GM23338 (cell line): ENCODE data around the gene XPNPEP3. TPM values are rescaled to one million over a fixed set of nuclear protein-coding genes. Genes with fewer than 3 reads are reported as not detected.

Source experiments
- ATAC-seq: fragments of 200-7000 bp; cut with Tn5 transposase; 3 replicates; pipeline ENCODE4 v1.9.1; 2020
- DNase-seq: peaks from one replicate; pipeline ENCODE4 v3.0.0-alpha.2; 2015; ENCODE audit warnings: low spot score
- H2AFZ ChIP-seq: fragments of 200-600 bp; sonication (generic); 2 replicates; pipeline ENCODE4 v1.8.0; 2016; ENCODE audit warnings: antibody characterized with exemption, mild to moderate bottlenecking, moderate library complexity
- H3F3A ChIP-seq: fragments of 200-600 bp; sonication (generic); replicated peaks from 2 replicates; pipeline ENCODE4 v1.8.0; 2017; ENCODE audit warnings: antibody characterized with exemption, mixed run types, low read depth
- H3K27ac ChIP-seq: fragments of 200-600 bp; sonication (generic); 2 replicates; pipeline ENCODE4 v1.6.1; 2016; ENCODE audit warnings: low read depth
- H3K27me3 ChIP-seq: fragments of 200-600 bp; sonication (generic); 2 replicates; pipeline ENCODE4 v1.8.0; 2016; ENCODE audit warnings: mild to moderate bottlenecking, mixed run types, moderate library complexity; ENCODE audit not compliant: insufficient read depth
- H3K36me3 ChIP-seq: fragments of 200-600 bp; sonication (generic); 2 replicates; pipeline ENCODE4 v1.8.0; 2016; ENCODE audit warnings: mild to moderate bottlenecking; ENCODE audit not compliant: insufficient read depth
- H3K4me1 ChIP-seq: fragments of 200-600 bp; sonication (generic); 2 replicates; pipeline ENCODE4 v1.8.0; 2016; ENCODE audit warnings: mild to moderate bottlenecking, moderate library complexity; ENCODE audit not compliant: insufficient read depth
- H3K4me2 ChIP-seq: fragments of 200-600 bp; sonication (generic); 2 replicates; pipeline ENCODE4 v1.7.1; 2017; ENCODE audit warnings: mixed run types
- H3K4me3 ChIP-seq: fragments of 200-600 bp; sonication (generic); 2 replicates; pipeline ENCODE4 v1.6.1; 2016; ENCODE audit warnings: mixed run types
- H3K79me2 ChIP-seq: fragments of 200-600 bp; sonication (generic); replicated peaks from 2 replicates; pipeline ENCODE4 v1.8.0; 2017; ENCODE audit warnings: mild to moderate bottlenecking; ENCODE audit not compliant: insufficient read depth
- H3K9me2 ChIP-seq: fragments of 200-600 bp; sonication (generic); 2 replicates; pipeline ENCODE4 v1.8.0; 2017; ENCODE audit not compliant: insufficient read depth
- H4K20me1 ChIP-seq: fragments of 200-600 bp; sonication (generic); replicated peaks from 2 replicates; pipeline ENCODE4 v1.8.0; 2017; ENCODE audit warnings: mild to moderate bottlenecking; ENCODE audit not compliant: insufficient read depth
- H3K27ac Mint-ChIP-seq: 2 replicates; pipeline ENCODE4 v1.8.0; 2020; ENCODE audit warnings: inconsistent platforms, mild to moderate bottlenecking, moderate library complexity, mixed read lengths
- H3K27me3 Mint-ChIP-seq: 3 replicates; pipeline ENCODE4 v1.8.0; 2022; ENCODE audit warnings: low read depth, mild to moderate bottlenecking, moderate library complexity, mixed read lengths, inconsistent platforms; ENCODE audit not compliant: insufficient read depth, poor library complexity
- H3K36me3 Mint-ChIP-seq: 3 replicates; pipeline ENCODE4 v1.8.0; 2021; ENCODE audit warnings: low read depth, mild to moderate bottlenecking, inconsistent platforms, moderate library complexity, mixed read lengths
- H3K4me1 Mint-ChIP-seq: 3 replicates; pipeline ENCODE4 v1.8.0; 2020; ENCODE audit warnings: mild to moderate bottlenecking, inconsistent platforms, mixed read lengths
- H3K4me3 Mint-ChIP-seq: 3 replicates; pipeline ENCODE4 v1.8.0; 2021; ENCODE audit warnings: moderate library complexity, mild to moderate bottlenecking, inconsistent platforms, mixed read lengths
- H3K9me3 Mint-ChIP-seq: 3 replicates; pipeline ENCODE4 v1.8.0; 2020; ENCODE audit warnings: moderate library complexity, mild to moderate bottlenecking, inconsistent platforms, mixed read lengths
- CREB1 ChIP-seq: fragments of 250-450 bp; sonication (Bioruptor Pico); IDR thresholded peaks from 2 replicates; pipeline ENCODE4 v1.5.0; 2020; ENCODE audit warnings: low read depth, mild to moderate bottlenecking, moderate library complexity
- EZH2phosphoT487 ChIP-seq: fragments of 200-600 bp; sonication (generic); IDR thresholded peaks from one replicate; pipeline ENCODE4 v1.8.1; 2018; ENCODE audit warnings: antibody characterized with exemption; ENCODE audit not compliant: unreplicated experiment
- JUNB ChIP-seq: IDR thresholded peaks from one replicate; pipeline ENCODE4 v1.6.1; 2016; ENCODE audit warnings: antibody characterized with exemption; ENCODE audit not compliant: unreplicated experiment
- NANOG ChIP-seq: IDR thresholded peaks from 2 replicates; pipeline ENCODE4 v1.6.1; 2016; ENCODE audit warnings: antibody characterized with exemption, borderline replicate concordance
- STAT1 ChIP-seq: IDR thresholded peaks from one replicate; pipeline ENCODE4 v1.6.1; 2016; ENCODE audit warnings: antibody characterized with exemption; ENCODE audit not compliant: unreplicated experiment
- ZNF114 ChIP-seq: fragments of 250-450 bp; sonication (Bioruptor Pico); IDR thresholded peaks from 2 replicates; pipeline ENCODE4 v1.5.0; 2020; ENCODE audit warnings: mild to moderate bottlenecking, moderate library complexity
- ZNF331 ChIP-seq: fragments of 250-450 bp; sonication (Bioruptor Pico); IDR thresholded peaks from 2 replicates; pipeline ENCODE4 v1.5.0; 2020; ENCODE audit warnings: low read depth, mild to moderate bottlenecking, moderate library complexity
- ZNF462 ChIP-seq: fragments of 250-450 bp; sonication (Bioruptor Pico); IDR thresholded peaks from 2 replicates; pipeline ENCODE4 v1.5.0; 2020; ENCODE audit warnings: mild to moderate bottlenecking, moderate library complexity
- polyA plus RNA-seq: library from polyadenylated mRNA; unstranded; fragments of >200 nt; fragmentation: Nextera tagmentation; extraction: Ambion mirVana; gene quantifications from 2 replicates; pipeline ENCODE4 v1.2.1, GENCODE V29; 2016
- total RNA-seq: library from RNA; depleted of rRNA; stranded (reverse); fragments of >200 nt; shearing (Covaris generic); gene quantifications from 2 replicates; pipeline ENCODE4 v1.2.3, GENCODE V29; 2014
- TF ChIP-seq, protein P1 (sequence below): IDR thresholded peaks from one replicate; pipeline ENCODE4 v1.6.1; 2018; ENCODE audit warnings: antibody characterized with exemption; ENCODE audit not compliant: unreplicated experiment
- TF ChIP-seq, protein P2 (sequence below): IDR thresholded peaks from 2 replicates; pipeline ENCODE4 v1.6.1; 2016; ENCODE audit warnings: antibody characterized with exemption

The XPNPEP3 gene
- total and polyA plus RNA-seq, 2 experiments from 2014 or later: 11.6 to 19.5 TPM

- TF ChIP-seq, protein P1, sequence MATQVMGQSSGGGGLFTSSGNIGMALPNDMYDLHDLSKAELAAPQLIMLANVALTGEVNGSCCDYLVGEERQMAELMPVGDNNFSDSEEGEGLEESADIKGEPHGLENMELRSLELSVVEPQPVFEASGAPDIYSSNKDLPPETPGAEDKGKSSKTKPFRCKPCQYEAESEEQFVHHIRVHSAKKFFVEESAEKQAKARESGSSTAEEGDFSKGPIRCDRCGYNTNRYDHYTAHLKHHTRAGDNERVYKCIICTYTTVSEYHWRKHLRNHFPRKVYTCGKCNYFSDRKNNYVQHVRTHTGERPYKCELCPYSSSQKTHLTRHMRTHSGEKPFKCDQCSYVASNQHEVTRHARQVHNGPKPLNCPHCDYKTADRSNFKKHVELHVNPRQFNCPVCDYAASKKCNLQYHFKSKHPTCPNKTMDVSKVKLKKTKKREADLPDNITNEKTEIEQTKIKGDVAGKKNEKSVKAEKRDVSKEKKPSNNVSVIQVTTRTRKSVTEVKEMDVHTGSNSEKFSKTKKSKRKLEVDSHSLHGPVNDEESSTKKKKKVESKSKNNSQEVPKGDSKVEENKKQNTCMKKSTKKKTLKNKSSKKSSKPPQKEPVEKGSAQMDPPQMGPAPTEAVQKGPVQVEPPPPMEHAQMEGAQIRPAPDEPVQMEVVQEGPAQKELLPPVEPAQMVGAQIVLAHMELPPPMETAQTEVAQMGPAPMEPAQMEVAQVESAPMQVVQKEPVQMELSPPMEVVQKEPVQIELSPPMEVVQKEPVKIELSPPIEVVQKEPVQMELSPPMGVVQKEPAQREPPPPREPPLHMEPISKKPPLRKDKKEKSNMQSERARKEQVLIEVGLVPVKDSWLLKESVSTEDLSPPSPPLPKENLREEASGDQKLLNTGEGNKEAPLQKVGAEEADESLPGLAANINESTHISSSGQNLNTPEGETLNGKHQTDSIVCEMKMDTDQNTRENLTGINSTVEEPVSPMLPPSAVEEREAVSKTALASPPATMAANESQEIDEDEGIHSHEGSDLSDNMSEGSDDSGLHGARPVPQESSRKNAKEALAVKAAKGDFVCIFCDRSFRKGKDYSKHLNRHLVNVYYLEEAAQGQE: no peak
- TF ChIP-seq ZNF331 (CRISPR knock-in tag) (no peak), EZH2phosphoT487 (no peak), CREB1 (CRISPR knock-in tag) (no peak), JUNB (no peak), ZNF114 (CRISPR knock-in tag) (no peak)
These were observed 51.9 kb downstream of the XPNPEP3 start (continued) for GRCh38 chr22:40908895-40909294.

- no peak overlapping the region for H3K27ac Mint-ChIP-seq
- DNase-seq (no peak), ATAC-seq (no peak)
- peaks cover 4% of the 10 kb centered on the region; the same call in 2 of the 3 replicates for H3K4me1 Mint-ChIP-seq
- Histone ChIP-seq H4K20me1 (no peaks in the 10 kb centered on the region), H3K36me3 (peaks cover 11% of the 10 kb centered on the region), H2AFZ (no peak overlapping the region), H3K9me2 (no peaks in the 10 kb centered on the region), H3K27ac (no peak overlapping the region), H3K27me3 (no peaks in the 10 kb centered on the region), H3K79me2 (no peaks in the 10 kb centered on the region), H3F3A (no peaks in the 10 kb centered on the region), H3K4me2 (no peak overlapping the region), H3K4me1 (0 out of 2 replicates have a peak, but pooled peaks cover 5% of the 10 kb centered on the region), H3K4me3 (no peak overlapping the region)
- no peaks in the 10 kb centered on the region for H3K27me3 Mint-ChIP-seq
- H3K4me3 Mint-ChIP-seq: no peak overlapping the region
- no peaks in the 10 kb centered on the region for H3K9me3 Mint-ChIP-seq
- peaks cover 29% of the 10 kb centered on the region for H3K36me3 Mint-ChIP-seq
- TF ChIP-seq, protein P2, sequence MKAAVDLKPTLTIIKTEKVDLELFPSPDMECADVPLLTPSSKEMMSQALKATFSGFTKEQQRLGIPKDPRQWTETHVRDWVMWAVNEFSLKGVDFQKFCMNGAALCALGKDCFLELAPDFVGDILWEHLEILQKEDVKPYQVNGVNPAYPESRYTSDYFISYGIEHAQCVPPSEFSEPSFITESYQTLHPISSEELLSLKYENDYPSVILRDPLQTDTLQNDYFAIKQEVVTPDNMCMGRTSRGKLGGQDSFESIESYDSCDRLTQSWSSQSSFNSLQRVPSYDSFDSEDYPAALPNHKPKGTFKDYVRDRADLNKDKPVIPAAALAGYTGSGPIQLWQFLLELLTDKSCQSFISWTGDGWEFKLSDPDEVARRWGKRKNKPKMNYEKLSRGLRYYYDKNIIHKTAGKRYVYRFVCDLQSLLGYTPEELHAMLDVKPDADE: no peak
- TF ChIP-seq CREB1 (CRISPR knock-in tag) (no peak), STAT1 (no peak), ZNF462 (CRISPR knock-in tag) (no peak), JUNB (no peak), ZNF331 (CRISPR knock-in tag) (no peak), EZH2phosphoT487 (no peak), ZNF114 (CRISPR knock-in tag) (no peak), NANOG (no peak)
- TF ChIP-seq, protein P1: no peak
These were observed 54.8 kb downstream of the XPNPEP3 start for GRCh38 chr22:40911772-40912171.
